GM18870 (cell line): Measurements from ENCODE around the gene ADGRG1.

Experiments used
- ATAC-seq: cut with Tn5 transposase; IDR thresholded peaks from one replicate; pipeline ENCODE4 v1.9.1; 2021; ENCODE audit warnings: moderate library complexity; ENCODE audit not compliant: unreplicated experiment

The ADGRG1 gene

GRCh38 chr16:57635266-57636097 lies 7.1 kb downstream of the ADGRG1 start:
- ATAC-seq = no peak

DNA sequence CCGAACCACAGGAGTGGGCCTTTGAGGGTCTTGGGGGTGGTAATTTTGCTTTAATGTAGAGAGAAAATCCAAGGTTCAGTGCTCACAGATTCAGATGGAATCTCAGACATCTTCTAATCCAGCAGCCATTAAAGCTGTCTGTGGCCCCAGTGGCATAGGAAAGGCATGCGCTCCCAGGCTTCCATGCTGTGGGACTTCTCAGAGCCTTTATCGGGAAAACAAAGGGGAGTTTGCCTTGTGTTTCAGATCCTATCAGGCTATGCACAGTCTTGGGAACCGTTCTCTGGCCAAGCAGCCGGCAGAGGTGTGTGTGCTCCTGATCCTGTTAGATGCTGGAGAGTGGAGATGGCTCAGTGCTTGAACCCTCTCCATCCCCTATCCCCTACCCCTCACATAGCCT lies 7.8 kb downstream of the ADGRG1 start:
- no peak for ATAC-seq

DNA sequence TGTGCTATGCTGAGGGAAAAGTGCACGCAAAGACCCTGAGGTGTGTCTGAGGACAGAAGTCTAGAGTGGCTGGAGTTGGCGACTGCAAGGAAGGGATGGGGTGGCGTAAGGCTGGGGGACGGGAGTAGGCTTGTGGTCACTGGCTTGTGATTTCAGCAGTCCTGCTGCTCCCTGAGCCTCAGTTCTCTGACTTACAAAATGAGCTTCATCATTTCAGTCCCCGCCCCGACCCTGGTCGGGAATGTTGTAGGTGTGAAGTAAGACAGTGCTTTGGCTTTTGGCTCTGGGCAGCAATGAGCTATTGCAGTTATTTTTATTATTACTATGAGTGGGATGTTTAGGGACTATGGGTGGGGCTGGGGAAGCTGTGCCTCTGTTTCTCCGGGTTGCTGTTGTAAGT lies 8.6 kb downstream of the ADGRG1 start:
- no peak for ATAC-seq

DNA sequence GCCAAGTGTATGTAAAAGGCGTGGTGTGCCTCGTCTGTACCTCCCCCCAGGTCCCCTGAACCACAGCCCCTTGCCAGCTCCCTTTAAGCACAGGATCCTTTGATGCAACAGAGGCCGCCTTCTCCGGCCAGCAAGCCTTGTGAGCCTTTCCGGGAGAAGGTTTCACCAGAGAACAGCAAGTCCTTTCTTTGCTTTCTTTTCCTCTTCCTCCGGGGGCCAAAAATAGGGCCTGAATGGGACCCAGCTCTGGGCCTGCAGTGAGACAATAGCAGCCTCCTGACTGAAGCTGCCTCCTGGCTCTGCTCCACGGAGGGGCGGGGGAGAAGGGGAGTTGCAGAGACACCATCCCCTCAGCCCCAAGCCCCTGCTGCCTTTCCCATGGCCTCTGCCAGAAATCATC lies 9.0 kb downstream of the ADGRG1 start:
- ATAC-seq = no peak

- ATAC-seq = no peak
Observed at GRCh38 chr16:57637965-57638364, 9.5 kb downstream of the ADGRG1 start.

- no peak for ATAC-seq
Observed at GRCh38 chr16:57638381-57638780, 10.0 kb downstream of the ADGRG1 start.

- no peak for ATAC-seq
Observed at GRCh38 chr16:57639172-57639887, 10.9 kb downstream of the ADGRG1 start.

DNA sequence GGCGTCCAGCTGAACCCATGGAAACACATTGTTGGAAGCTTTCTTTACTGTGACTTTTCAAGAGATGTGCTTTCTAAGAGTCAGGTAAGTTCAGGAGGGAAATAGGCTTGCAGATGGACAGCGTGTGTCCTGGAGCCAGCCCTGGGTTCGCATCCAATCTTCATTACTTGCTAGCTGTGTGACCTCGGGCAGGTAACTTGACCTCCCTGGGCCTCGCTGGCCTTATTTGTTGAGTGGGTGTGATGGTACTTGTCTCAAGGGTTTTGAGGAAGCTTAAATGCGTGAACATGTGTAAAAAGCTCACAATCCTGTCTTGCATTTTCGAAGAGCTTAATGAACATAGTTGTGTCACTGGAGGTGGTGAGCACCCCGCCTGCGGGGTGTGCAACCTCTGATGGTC lies 11.8 kb downstream of the ADGRG1 start:
- ATAC-seq = no peak

GRCh38 chr16:57640612-57641011 lies 12.2 kb downstream of the ADGRG1 start:
- ATAC-seq = no peak

GRCh38 chr16:57642160-57643135 lies 14.0 kb downstream of the ADGRG1 start:
- ATAC-seq = no peak

DNA sequence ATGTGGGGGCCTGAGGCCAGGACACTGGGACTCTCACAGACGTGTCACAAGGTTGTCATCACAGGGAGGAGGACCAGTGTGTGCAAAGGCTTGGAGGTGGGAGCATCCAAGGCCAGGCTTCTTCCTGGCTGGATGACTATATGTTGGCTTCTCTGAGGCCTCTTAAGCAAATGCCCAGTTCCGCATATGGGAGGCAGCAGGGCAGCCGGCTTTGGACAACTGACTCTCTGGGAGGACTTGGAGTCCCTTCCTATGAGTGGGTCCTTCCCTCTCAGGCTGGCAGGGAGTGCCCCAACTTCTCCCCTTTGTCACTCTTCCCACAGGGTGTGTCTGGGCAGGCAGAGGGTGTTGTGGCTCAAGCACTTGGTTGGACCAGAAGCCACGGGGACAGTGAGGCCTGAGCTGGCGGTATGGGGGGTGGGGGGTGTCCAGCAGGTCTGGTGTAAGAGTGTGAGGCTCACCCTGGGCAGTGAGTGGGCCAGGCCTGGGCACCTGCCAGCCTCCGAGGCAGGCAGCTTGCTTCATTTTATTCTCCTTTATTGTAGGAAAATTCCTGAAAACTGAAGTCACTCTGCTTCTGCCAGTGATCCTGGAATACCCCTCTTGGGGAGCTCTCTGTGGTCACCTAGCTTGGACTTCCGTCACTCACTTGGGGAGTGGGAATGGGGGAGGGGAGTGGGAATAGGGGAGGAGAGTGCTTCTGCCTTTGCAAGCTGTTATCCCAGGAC lies 14.9 kb downstream of the ADGRG1 start:
- no peak for ATAC-seq

GRCh38 chr16:57643910-57644309 lies 15.5 kb downstream of the ADGRG1 start:
- ATAC-seq = no peak

DNA sequence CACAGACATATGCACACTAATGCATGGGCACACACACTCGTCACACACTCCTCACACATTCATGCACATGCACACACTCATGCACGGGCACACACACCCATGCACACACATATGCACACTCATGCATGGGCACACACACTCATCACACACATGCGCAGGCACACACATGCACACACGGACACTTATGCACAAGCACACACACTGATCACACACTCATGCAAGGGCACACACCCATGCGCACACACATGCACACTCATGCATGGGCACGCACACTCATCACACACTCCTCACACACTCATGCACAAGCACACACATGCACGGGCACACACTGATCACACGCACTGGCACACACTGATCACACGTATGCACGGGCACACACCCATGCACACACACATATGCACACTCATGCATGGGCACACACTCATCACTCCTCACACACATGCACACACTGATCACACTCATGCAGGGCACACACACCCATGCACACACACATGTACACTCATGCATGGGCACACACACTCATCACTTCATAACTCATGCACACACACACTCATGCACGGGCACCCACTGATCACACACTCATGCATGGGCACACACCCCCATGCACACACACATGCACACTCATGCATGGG lies 16.1 kb downstream of the ADGRG1 start:
- no peak for ATAC-seq

- ATAC-seq = no peak
Observed at GRCh38 chr16:57645169-57645568, 16.7 kb downstream of the ADGRG1 start.

- ATAC-seq = no peak
Observed at GRCh38 chr16:57645691-57646387, 17.4 kb downstream of the ADGRG1 start.

- no peak for ATAC-seq
Observed at GRCh38 chr16:57646388-57647039, 18.1 kb downstream of the ADGRG1 start.

GRCh38 chr16:57647136-57647875 lies 18.9 kb downstream of the ADGRG1 start:
- no peak for ATAC-seq

DNA sequence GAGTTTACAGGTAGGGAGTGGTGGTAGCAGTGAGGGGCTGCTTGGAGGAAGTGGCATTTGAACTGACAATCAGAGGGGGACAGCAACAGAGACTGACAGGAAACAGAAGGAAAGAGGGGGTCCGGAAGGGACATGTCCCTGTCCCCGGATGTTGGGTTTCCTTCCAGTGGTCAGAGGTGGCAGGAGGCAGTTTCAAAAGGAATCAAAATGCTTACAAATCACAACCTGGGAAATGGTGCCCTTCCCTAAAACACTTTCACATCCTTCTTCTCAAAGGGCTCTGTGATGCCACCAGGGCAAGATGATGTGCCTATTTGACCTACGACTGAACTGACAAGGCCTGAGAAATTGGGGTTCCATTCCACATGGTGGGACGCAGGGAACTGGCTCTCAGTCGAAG lies 19.7 kb downstream of the ADGRG1 start:
- no peak for ATAC-seq
